ENCODE measurements around the gene CDKN2A.

DNA sequence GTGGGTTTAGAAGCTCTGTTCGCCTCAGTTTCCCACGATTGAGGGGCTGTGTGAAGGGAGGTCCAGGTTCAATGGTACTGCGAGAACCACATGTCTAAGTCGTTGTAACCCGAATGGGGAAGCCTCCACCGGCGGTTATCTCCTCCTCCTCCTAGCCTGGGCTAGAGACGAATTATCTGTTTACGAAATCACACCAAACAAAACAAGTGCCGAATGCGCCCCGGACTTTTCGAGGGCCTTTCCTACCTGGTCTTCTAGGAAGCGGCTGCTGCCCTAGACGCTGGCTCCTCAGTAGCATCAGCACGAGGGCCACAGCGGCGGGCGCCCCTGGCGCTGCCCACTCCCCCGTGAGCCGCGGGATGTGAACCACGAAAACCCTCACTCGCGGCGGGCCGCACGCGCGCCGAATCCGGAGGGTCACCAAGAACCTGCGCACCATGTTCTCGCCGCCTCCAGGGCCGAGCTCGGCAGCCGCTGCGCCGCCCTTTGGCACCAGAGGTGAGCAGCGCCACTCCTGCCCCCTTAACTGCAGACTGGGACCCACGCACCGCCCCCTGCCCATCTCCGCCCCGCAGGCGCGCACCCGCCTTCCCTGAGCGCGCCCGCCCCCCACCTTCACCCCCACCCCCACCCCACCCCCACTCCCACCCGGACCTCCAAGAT is at the start of gene CDKN2A:
- TF ChIP-seq, protein P1, sequence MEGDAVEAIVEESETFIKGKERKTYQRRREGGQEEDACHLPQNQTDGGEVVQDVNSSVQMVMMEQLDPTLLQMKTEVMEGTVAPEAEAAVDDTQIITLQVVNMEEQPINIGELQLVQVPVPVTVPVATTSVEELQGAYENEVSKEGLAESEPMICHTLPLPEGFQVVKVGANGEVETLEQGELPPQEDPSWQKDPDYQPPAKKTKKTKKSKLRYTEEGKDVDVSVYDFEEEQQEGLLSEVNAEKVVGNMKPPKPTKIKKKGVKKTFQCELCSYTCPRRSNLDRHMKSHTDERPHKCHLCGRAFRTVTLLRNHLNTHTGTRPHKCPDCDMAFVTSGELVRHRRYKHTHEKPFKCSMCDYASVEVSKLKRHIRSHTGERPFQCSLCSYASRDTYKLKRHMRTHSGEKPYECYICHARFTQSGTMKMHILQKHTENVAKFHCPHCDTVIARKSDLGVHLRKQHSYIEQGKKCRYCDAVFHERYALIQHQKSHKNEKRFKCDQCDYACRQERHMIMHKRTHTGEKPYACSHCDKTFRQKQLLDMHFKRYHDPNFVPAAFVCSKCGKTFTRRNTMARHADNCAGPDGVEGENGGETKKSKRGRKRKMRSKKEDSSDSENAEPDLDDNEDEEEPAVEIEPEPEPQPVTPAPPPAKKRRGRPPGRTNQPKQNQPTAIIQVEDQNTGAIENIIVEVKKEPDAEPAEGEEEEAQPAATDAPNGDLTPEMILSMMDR (IDR thresholded peaks at IDR 0.05): no peak
- TF ChIP-seq EZH2phosphoT487 (IDR thresholded peaks at IDR 0.05; ENCODE audit: borderline replicate concordance, low read depth) (no peak), RFX5 (IDR thresholded peaks at IDR 0.05; ENCODE audit: low read length) (no peak), JUND (IDR thresholded peaks at IDR 0.05) (no peak), NFIC (IDR thresholded peaks at IDR 0.05; ENCODE audit: borderline replicate concordance) (no peak)
- TF ChIP-seq, protein P2, sequence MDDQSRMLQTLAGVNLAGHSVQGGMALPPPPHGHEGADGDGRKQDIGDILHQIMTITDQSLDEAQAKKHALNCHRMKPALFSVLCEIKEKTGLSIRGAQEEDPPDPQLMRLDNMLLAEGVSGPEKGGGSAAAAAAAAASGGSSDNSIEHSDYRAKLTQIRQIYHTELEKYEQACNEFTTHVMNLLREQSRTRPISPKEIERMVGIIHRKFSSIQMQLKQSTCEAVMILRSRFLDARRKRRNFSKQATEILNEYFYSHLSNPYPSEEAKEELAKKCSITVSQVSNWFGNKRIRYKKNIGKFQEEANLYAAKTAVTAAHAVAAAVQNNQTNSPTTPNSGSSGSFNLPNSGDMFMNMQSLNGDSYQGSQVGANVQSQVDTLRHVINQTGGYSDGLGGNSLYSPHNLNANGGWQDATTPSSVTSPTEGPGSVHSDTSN (IDR thresholded peaks at IDR 0.05): no peak

Data from SK-N-SH (cell line).